Dendritic cell treated with granulocyte-macrophage colony-stimulating factor and Interleukin-4, amounts not matched to agents 40 ng/mL and 50 ng/mL, for 4 days (primary cell): Measurements from ENCODE around the gene ABCC9.
"Not testable (repeated sequence)": the region's sequence is repeated elsewhere in the genome, so short reads cannot be mapped to it uniquely, and the experiment has no call there.

Experiments used
- H3K27ac Mint-ChIP-seq: one replicate; pipeline ENCODE4 v1.8.0; 2022; ENCODE audit warnings: mild to moderate bottlenecking, mixed read lengths
- H3K27me3 Mint-ChIP-seq: one replicate; pipeline ENCODE4 v1.8.0; 2022; ENCODE audit warnings: mild to moderate bottlenecking, mixed read lengths
- H3K36me3 Mint-ChIP-seq: one replicate; pipeline ENCODE4 v1.8.0; 2022; ENCODE audit warnings: low read depth, mixed read lengths
- H3K4me1 Mint-ChIP-seq: one replicate; pipeline ENCODE4 v1.8.0; 2022; ENCODE audit warnings: low read depth, mixed read lengths
- H3K4me3 Mint-ChIP-seq: one replicate; pipeline ENCODE4 v1.8.0; 2022; ENCODE audit warnings: mild to moderate bottlenecking, moderate library complexity, mixed read lengths
- H3K9me3 Mint-ChIP-seq: one replicate; pipeline ENCODE4 v1.8.0; 2022; ENCODE audit warnings: mixed read lengths
- intact Hi-C: fragments of 100-400 bp; cut with micrococcal nuclease; formaldehyde crosslinking; loops from one replicate; pipeline ENCODE4 v1.15.0; 2022

ABCC9 gene

GRCh38 chr12:21912318-21912717 lies 28.9 kb downstream of the ABCC9 start:
- no peaks in the 10 kb centered on the region for H3K27me3 Mint-ChIP-seq
- H3K9me3 Mint-ChIP-seq = no peaks in the 10 kb centered on the region

GRCh38 chr12:21911832-21912231 lies 29.4 kb downstream of the ABCC9 start:
- Mint-ChIP-seq H3K36me3 (no peaks in the 10 kb centered on the region), H3K27ac (no peak overlapping the region), H3K4me3 (no peak overlapping the region), H3K27me3 (no peaks in the 10 kb centered on the region), H3K9me3 (no peaks in the 10 kb centered on the region), H3K4me1 (no peaks in the 10 kb centered on the region)
- intact Hi-C loops = no loop called here

More at GRCh38 chr12:21912318-21912717, 28.9 kb downstream of the ABCC9 start:
- no peaks in the 10 kb centered on the region for H3K36me3 Mint-ChIP-seq
- H3K4me1 Mint-ChIP-seq = no peaks in the 10 kb centered on the region
- H3K27ac Mint-ChIP-seq = no peak overlapping the region
- no peak overlapping the region for H3K4me3 Mint-ChIP-seq
- intact Hi-C loops = no loop called here

GRCh38 chr12:21910657-21911056 lies 30.6 kb downstream of the ABCC9 start:
- H3K4me1 Mint-ChIP-seq = no peaks in the 10 kb centered on the region
- no peaks in the 10 kb centered on the region for H3K9me3 Mint-ChIP-seq
- no peaks in the 10 kb centered on the region for H3K36me3 Mint-ChIP-seq
- H3K27ac Mint-ChIP-seq = no peak overlapping the region
- H3K27me3 Mint-ChIP-seq = no peaks in the 10 kb centered on the region
- intact Hi-C loops = no loop called here
- H3K4me3 Mint-ChIP-seq = no peak overlapping the region

- Mint-ChIP-seq H3K9me3 (no peaks in the 10 kb centered on the region), H3K27ac (no peak overlapping the region), H3K27me3 (no peaks in the 10 kb centered on the region), H3K36me3 (no peaks in the 10 kb centered on the region), H3K4me1 (no peaks in the 10 kb centered on the region), H3K4me3 (no peak overlapping the region)
- intact Hi-C loops = no loop called here
Observed at GRCh38 chr12:21907948-21908837, 33.0 kb downstream of the ABCC9 start.

- Mint-ChIP-seq H3K9me3 (peaks cover 4% of the 10 kb centered on the region), H3K27me3 (no peaks in the 10 kb centered on the region), H3K4me1 (no peaks in the 10 kb centered on the region), H3K4me3 (no peak overlapping the region), H3K36me3 (no peaks in the 10 kb centered on the region), H3K27ac (no peak overlapping the region)
- intact Hi-C loops = no loop called here
Observed at GRCh38 chr12:21906919-21907493, 34.2 kb downstream of the ABCC9 start.

- H3K27ac Mint-ChIP-seq, H3K36me3 Mint-ChIP-seq, H3K4me3 Mint-ChIP-seq, intact Hi-C loops, H3K4me1 Mint-ChIP-seq, H3K27me3 Mint-ChIP-seq: not testable (repeated sequence)
- H3K9me3 Mint-ChIP-seq = peaks cover 39% of the 10 kb centered on the region
Observed at GRCh38 chr12:21899532-21899931, 41.7 kb downstream of the ABCC9 start.

- no peak overlapping the region for H3K27ac Mint-ChIP-seq
- peaks cover 22% of the 10 kb centered on the region for H3K9me3 Mint-ChIP-seq
- intact Hi-C loops = no loop called here
- H3K4me3 Mint-ChIP-seq = no peak overlapping the region
- no peaks in the 10 kb centered on the region for H3K4me1 Mint-ChIP-seq
- no peaks in the 10 kb centered on the region for H3K36me3 Mint-ChIP-seq
- H3K27me3 Mint-ChIP-seq = no peaks in the 10 kb centered on the region
Observed at GRCh38 chr12:21895651-21896050, 45.6 kb downstream of the ABCC9 start.

GRCh38 chr12:21894792-21895595 lies 46.2 kb downstream of the ABCC9 start:
- H3K27ac Mint-ChIP-seq = no peak overlapping the region
- no peaks in the 10 kb centered on the region for H3K36me3 Mint-ChIP-seq
- H3K27me3 Mint-ChIP-seq = no peaks in the 10 kb centered on the region
- H3K9me3 Mint-ChIP-seq = peaks cover 22% of the 10 kb centered on the region
- no peak overlapping the region for H3K4me3 Mint-ChIP-seq
- intact Hi-C loops = no loop called here
- H3K4me1 Mint-ChIP-seq = no peaks in the 10 kb centered on the region

GRCh38 chr12:21893924-21894323 lies 47.3 kb downstream of the ABCC9 start:
- Mint-ChIP-seq H3K36me3 (no peaks in the 10 kb centered on the region), H3K27ac (no peak overlapping the region), H3K27me3 (no peaks in the 10 kb centered on the region), H3K9me3 (peaks cover 16% of the 10 kb centered on the region), H3K4me3 (no peak overlapping the region), H3K4me1 (no peaks in the 10 kb centered on the region)
- intact Hi-C loops = no loop called here

GRCh38 chr12:21892341-21892740 lies 48.9 kb downstream of the ABCC9 start:
- intact Hi-C loops = no loop called here
- H3K27me3 Mint-ChIP-seq = no peaks in the 10 kb centered on the region

GRCh38 chr12:21891751-21892217 lies 49.4 kb downstream of the ABCC9 start:
- Mint-ChIP-seq H3K4me1 (no peaks in the 10 kb centered on the region), H3K4me3 (no peak overlapping the region), H3K36me3 (no peaks in the 10 kb centered on the region), H3K27ac (no peak overlapping the region), H3K27me3 (no peaks in the 10 kb centered on the region), H3K9me3 (peaks cover 15% of the 10 kb centered on the region)
- intact Hi-C loops = no loop called here

More at GRCh38 chr12:21892341-21892740, 48.9 kb downstream of the ABCC9 start:
- Mint-ChIP-seq H3K27ac (no peak overlapping the region), H3K9me3 (peaks cover 16% of the 10 kb centered on the region), H3K4me1 (no peaks in the 10 kb centered on the region), H3K36me3 (no peaks in the 10 kb centered on the region), H3K4me3 (no peak overlapping the region)

- intact Hi-C loops = no loop called here
- no peaks in the 10 kb centered on the region for H3K36me3 Mint-ChIP-seq
- H3K9me3 Mint-ChIP-seq = peaks cover 8% of the 10 kb centered on the region
- H3K4me3 Mint-ChIP-seq = no peak overlapping the region
- H3K4me1 Mint-ChIP-seq = no peaks in the 10 kb centered on the region
- H3K27me3 Mint-ChIP-seq = no peaks in the 10 kb centered on the region
- H3K27ac Mint-ChIP-seq = no peak overlapping the region
Observed at GRCh38 chr12:21888276-21888863, 52.9 kb downstream of the ABCC9 start.

- no peaks in the 10 kb centered on the region for H3K4me1 Mint-ChIP-seq
- H3K27me3 Mint-ChIP-seq = no peaks in the 10 kb centered on the region
- no peak overlapping the region for H3K27ac Mint-ChIP-seq
- peaks cover under 1% of the 10 kb centered on the region for H3K9me3 Mint-ChIP-seq
- no peaks in the 10 kb centered on the region for H3K36me3 Mint-ChIP-seq
- intact Hi-C loops = no loop called here
- H3K4me3 Mint-ChIP-seq = no peak overlapping the region
Observed at GRCh38 chr12:21884936-21885335, 56.3 kb downstream of the ABCC9 start.

- Mint-ChIP-seq H3K27me3 (no peaks in the 10 kb centered on the region), H3K4me1 (no peaks in the 10 kb centered on the region), H3K36me3 (no peaks in the 10 kb centered on the region), H3K9me3 (no peaks in the 10 kb centered on the region), H3K4me3 (no peak overlapping the region), H3K27ac (no peak overlapping the region)
- intact Hi-C loops = no loop called here
Observed at GRCh38 chr12:21882635-21883034, 58.6 kb downstream of the ABCC9 start.
